ENCODE results near the gene INHBB.
A peak's percentile ranks its signal among the peaks of the same experiment; 100 is the strongest.

The INHBB gene

DNA sequence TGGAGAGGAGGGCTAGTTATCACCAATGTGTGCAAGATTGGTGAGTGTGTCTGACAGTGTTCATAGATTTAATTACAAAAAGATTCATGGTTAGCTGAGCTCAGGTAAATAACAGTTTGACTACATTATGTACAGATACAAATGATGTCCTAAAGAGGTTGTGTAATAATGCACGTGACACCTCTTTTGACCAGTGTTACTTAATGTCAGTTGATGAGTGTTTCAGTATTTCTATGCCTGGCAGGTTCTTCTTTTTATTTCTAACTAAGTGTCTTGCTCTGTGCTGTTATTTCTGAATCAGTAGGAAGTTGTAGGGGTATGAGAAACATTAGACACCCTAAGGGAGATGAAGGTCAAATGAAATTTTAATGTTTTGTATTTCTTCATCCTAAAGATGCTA lies 7.9 kb upstream of the INHBB start:
- Mint-ChIP-seq H3K4me1 (peaks cover 5% of the 10 kb centered on the region), H3K4me3 (no peak overlapping the region), H3K27ac (no peak overlapping the region), H3K27me3 (peaks cover 84% of the 10 kb centered on the region), H3K36me3 (no peaks in the 10 kb centered on the region), H3K9me3 (peaks cover 1% of the 10 kb centered on the region)
- CTCF ChIA-PET = no interaction called here
- no peak for DNase-seq

DNA sequence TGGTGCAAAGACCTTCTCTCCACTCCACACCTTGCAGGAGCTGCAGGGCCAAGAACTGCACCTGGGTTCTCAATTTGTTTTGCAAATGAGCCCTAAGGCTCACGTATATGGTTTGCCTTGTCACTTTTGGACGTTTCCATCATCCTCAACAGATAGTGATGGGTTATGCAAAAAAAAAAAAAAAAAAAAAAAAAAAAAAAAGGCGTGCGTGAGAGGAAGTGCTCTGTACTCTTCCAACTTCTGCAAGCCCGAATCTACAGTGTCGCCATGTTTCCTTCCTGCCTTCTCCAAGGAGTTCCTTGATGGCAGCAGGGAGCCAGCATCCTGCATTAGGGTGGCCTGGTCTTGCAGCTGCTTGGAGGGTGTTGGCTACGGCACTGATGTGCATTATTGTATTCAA lies 4.0 kb upstream of the INHBB start:
- Mint-ChIP-seq H3K27me3 (peaks cover 90% of the 10 kb centered on the region), H3K36me3 (no peaks in the 10 kb centered on the region), H3K9me3 (no peaks in the 10 kb centered on the region), H3K27ac (no peak overlapping the region), H3K4me3 (no peak overlapping the region), H3K4me1 (peaks cover 16% of the 10 kb centered on the region)
- CTCF ChIA-PET = interaction anchor here (0.6 to 3.3 kb wide), 2 partner anchors 339 to 342 kb away, joined by 3 to 26 read pairs; no protein-coding TSS in a partner anchor
- no peak for DNase-seq

DNA sequence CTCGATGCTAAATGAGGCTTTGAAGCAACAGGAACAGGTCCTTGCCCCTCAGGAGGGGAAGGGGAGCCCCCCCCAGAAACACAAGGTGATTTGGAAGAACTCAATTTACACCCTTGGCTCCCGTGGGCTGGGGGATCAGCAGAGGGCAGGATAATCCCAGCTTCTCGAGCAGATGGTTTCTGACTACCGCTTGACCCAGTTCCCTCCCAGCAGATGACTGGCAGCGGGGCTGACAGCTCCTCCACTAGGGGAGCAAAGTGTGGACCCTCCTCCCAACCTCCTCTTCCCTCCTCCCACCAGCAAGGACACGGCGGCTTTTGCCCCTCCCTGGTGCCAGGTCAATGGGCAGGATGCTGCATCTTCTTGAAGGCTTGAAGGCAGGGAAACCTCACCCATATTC lies 3.5 kb upstream of the INHBB start:
- DNase-seq = no peak
- Mint-ChIP-seq H3K27ac (no peak overlapping the region), H3K36me3 (no peaks in the 10 kb centered on the region), H3K4me3 (no peak overlapping the region), H3K9me3 (no peaks in the 10 kb centered on the region), H3K27me3 (peaks cover 90% of the 10 kb centered on the region), H3K4me1 (peaks cover 21% of the 10 kb centered on the region)
- CTCF ChIA-PET = interaction anchor here (0.6 to 3.3 kb wide), 7 partner anchors 8 to 384 kb away, joined by 3 to 26 read pairs (median 3); no protein-coding TSS in a partner anchor

DNA sequence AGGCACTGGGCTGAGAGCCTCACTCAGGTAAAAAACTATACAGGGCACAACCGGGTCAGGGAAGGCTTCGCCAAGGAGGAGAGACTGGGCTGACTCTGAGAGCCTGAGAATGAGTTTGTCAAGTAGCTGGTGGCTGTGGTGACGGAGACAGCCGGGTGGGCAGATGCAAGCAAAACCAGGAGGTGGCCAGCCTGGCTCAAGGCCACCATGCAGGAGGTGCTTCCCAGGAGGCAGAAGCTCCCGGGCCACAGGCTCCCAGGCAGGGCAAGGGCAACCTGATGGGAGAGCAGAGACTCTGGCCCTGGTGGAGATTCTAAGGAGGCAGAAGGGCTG lies 2.9 kb upstream of the INHBB start:
- peaks cover 25% of the 10 kb centered on the region for H3K4me1 Mint-ChIP-seq
- peaks cover 93% of the 10 kb centered on the region for H3K27me3 Mint-ChIP-seq
- no peaks in the 10 kb centered on the region for H3K36me3 Mint-ChIP-seq
- DNase-seq = no peak
- H3K4me3 Mint-ChIP-seq = peak overlapping the region; percentile 15
- H3K27ac Mint-ChIP-seq = no peak overlapping the region
- H3K9me3 Mint-ChIP-seq = no peaks in the 10 kb centered on the region
- CTCF ChIA-PET = interaction anchor here (0.6 to 3.3 kb wide), 12 partner anchors 9 to 384 kb away, joined by 3 to 26 read pairs (median 4); no protein-coding TSS in a partner anchor

DNA sequence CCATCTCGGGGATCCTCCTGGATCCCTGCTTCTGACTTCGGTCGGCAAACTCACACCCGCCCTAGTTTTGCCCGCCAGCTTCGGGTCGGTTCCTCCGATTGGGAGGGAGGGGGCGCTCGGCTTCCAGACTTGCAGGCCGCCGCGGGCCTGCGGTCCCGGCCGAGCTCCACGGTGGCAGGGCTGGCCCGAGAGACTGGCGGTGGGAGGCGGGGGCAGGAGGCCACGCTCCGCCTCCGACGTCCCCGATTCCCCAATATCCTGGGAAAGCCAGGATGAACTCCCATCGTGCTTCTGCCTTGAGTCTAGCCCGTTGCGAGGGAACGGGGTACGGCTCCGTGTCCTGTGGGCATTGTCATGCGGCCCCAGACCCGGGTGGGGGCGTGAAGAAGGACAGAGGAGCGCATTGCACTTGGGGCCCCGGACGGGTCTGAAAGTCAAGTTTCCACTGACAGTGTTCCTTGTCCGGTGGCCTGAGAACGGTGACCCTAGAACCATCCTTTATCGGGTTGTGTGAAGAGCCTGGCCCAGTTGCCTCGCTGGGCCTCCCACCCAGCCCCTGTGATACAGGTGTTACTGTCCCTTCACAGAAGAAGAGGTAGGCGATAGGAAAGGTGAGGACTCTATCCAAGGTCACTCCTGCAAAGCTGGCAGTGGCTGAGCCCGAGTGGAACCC lies 2.4 kb upstream of the INHBB start:
- no peaks in the 10 kb centered on the region for H3K36me3 Mint-ChIP-seq
- no peak overlapping the region for H3K27ac Mint-ChIP-seq
- H3K4me3 Mint-ChIP-seq = peak overlapping the region; percentile 26
- peaks cover 25% of the 10 kb centered on the region for H3K4me1 Mint-ChIP-seq
- H3K27me3 Mint-ChIP-seq = peaks cover 93% of the 10 kb centered on the region
- H3K9me3 Mint-ChIP-seq = no peaks in the 10 kb centered on the region
- CTCF ChIA-PET = interaction anchor here (0.6 to 3.3 kb wide), 12 partner anchors 9 to 338 kb away, joined by 3 to 26 read pairs (median 4); no protein-coding TSS in a partner anchor
- peak; percentile 75 for DNase-seq

DNA sequence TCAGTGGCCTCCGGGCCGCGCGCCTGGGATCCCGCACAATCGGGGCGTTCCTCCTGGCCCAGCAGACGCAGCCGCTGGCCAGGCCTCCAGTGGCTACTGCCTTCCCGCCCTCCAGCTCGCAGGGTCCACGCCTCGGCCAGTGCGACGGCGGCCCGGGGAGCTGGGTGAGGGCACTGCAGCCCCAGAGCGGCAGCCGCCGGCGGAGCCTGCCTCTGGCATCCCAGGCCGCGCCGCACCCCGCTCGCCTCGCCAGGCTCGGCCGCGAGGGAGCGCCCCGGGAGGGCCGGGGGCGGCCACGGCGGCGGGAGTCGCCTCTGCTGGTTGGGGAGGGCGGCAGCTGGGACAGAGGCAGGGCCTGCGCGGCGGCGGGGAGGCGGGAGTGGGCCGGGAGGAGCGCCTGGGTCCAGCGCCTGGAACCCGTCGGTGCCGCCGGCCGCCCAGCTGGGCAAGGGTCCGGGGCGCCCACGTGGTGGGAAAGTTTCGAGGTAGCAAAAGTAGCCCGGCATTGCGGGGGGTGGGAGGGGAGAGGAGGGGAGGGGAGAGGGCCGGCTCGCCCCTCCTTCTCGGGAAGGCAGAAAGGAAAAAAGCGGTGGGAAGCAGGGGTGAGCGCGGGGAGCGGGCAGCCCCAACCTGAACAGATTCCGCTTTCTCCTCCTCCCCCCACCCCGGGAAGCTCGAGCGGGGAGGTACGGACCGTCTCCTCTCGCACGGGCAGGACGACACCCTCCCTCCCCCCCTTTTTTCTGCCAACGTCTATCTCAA lies 1.5 kb upstream of the INHBB start:
- no peak overlapping the region for H3K4me3 Mint-ChIP-seq
- H3K36me3 Mint-ChIP-seq = no peaks in the 10 kb centered on the region
- CTCF ChIA-PET = interaction anchor here (1.1 to 3.3 kb wide), 2 partner anchors 12 to 337 kb away, joined by 3 to 26 read pairs; no protein-coding TSS in a partner anchor
- no peaks in the 10 kb centered on the region for H3K9me3 Mint-ChIP-seq
- H3K27me3 Mint-ChIP-seq = peaks cover 93% of the 10 kb centered on the region
- DNase-seq = no peak
- peaks cover 25% of the 10 kb centered on the region for H3K4me1 Mint-ChIP-seq
- no peak overlapping the region for H3K27ac Mint-ChIP-seq

DNA sequence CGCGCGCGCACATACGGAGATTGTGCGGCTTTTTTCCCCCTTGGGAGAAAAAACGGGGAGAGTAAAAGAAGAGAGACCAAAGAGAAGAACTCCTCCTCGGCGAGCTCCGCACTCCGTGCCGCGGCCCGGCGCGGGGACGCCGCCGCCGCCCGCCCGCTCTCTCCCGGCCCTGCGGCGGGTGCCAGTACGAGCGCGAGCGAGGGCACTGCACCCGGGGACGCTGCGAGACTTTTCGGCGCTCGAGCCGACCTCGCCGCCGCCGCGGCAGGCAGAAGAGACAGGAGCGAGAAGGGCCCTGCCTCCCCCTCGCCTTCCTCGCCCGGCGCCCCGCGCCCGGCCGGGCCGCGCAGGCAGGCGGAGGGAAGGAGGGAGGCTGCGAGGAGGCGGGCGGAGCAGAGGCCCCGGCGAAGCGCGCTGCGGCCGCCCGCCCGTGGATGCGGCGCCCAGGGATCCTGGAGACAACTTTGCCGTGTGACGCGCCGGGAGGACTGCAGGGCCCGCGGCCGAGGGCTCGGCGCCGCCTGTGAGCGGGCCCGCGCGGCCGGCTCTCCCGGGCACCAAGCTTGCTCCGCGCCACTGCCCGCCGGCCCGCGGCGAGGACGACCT lies 857 bp upstream of the INHBB start:
- H3K4me1 Mint-ChIP-seq = peaks cover 25% of the 10 kb centered on the region
- H3K36me3 Mint-ChIP-seq = no peaks in the 10 kb centered on the region
- H3K27me3 Mint-ChIP-seq = peaks cover 93% of the 10 kb centered on the region
- H3K9me3 Mint-ChIP-seq = no peaks in the 10 kb centered on the region
- H3K27ac Mint-ChIP-seq = no peak overlapping the region
- peak; percentile 43 for DNase-seq
- CTCF ChIA-PET = interaction anchor here (3.3 kb wide), 1 partner anchor 336 kb away, joined by 26 read pairs; no protein-coding TSS in a partner anchor
- peak overlapping the region; percentile 44 for H3K4me3 Mint-ChIP-seq

DNA sequence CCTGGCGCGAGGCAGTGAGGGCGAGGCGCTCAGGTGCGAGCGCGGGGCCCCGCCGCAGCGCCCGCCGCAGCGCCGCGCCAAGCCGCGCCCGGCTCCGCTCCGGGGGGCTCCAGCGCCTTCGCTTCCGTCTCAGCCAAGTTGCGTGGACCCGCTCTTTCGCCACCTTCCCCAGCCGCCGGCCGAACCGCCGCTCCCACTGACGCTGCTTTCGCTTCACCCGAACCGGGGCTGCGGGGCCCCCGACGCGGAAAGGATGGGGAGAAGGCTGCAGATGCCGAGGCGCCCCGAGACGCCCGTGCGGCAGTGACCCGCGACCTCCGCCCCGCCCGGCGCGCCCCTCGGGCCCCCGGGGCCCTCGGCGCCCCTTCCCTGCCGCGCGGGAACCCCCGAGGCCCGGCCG lies 328 bp upstream of the INHBB start:
- Mint-ChIP-seq H3K9me3 (no peaks in the 10 kb centered on the region), H3K4me3 (peak overlapping the region; percentile 58), H3K27me3 (peaks cover 93% of the 10 kb centered on the region), H3K27ac (no peak overlapping the region), H3K36me3 (no peaks in the 10 kb centered on the region), H3K4me1 (peaks cover 25% of the 10 kb centered on the region)
- CTCF ChIA-PET = no interaction called here
- peak; percentile 26 for DNase-seq

DNA sequence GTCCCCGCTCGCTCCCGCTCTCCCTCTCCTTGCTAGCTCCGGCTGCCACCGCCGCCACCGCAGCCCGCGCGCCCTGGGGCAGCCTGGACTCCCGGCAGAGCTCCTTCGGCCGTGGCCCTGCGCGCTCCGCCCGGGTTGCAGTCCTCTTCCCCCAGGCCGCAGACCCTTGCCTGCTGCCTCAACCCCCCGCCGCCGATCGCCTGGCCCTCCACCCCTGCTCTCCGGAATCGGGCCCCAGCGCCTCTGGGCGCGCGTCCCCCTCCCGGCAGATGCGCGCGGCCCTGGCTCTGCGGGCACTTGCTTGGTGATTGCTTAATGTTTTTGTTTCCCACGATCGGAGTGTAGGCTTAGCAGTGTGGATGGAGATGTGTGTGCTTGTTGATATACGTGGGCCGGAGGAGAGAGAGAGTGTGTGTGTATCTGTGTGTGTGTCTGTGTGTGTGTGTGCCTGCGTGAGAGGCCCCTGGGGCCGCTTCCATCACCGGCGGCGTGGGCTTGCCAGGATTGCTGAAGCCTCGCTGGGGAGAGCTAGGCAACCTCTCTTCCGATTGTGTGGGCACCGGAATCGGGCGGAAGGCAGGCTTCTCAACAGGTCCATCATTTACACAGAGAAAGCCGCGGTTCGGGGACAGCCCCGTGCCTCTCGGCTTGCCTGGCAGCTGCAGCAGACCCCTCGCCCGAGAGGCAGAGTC lies 877 bp downstream of the INHBB start:
- no peaks in the 10 kb centered on the region for H3K36me3 Mint-ChIP-seq
- peaks cover 88% of the 10 kb centered on the region for H3K27me3 Mint-ChIP-seq
- no peaks in the 10 kb centered on the region for H3K9me3 Mint-ChIP-seq
- DNase-seq = peak; percentile 26
- no peak overlapping the region for H3K27ac Mint-ChIP-seq
- peak overlapping the region; percentile 47 for H3K4me3 Mint-ChIP-seq
- CTCF ChIA-PET = interaction anchor here (0.8 kb wide), 1 partner anchor 233 kb away, joined by 3 read pairs; no protein-coding TSS in a partner anchor
- peaks cover 25% of the 10 kb centered on the region for H3K4me1 Mint-ChIP-seq

DNA sequence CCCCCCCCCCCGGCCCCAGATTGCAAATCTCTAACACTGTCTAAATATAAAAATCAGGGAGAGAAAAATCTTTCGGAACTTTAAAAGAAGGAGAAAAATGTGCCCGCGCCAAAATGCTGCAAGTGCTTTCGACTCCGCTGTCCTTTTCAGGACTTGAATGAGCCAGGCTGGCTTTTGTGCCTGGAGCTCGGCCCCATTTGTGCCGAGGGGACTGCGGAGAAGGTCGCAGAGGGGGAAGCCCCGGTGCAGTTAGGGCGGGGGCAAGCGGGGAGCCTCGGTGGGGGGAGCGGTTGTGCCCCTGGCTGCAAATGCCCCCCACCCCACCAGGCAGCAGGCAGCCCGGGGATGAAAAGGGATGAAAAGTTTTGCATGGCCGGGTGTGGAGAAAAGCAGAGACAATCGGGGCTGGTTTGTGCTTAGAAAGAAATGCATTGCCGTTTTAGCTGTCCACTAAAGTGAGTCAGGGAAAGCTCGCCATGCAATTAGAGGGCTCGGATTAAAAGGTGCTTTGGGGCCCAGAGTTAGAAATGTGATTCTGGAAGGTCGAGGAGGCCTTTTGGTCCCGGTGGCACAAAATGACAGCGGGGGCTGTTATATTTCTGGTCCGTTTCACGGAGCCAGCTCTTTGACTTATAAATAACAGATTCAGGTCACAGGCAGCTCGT lies 1.6 kb downstream of the INHBB start:
- H3K9me3 Mint-ChIP-seq = no peaks in the 10 kb centered on the region
- H3K4me1 Mint-ChIP-seq = peaks cover 22% of the 10 kb centered on the region
- peaks cover 86% of the 10 kb centered on the region for H3K27me3 Mint-ChIP-seq
- peak overlapping the region; percentile 47 for H3K4me3 Mint-ChIP-seq
- no peak overlapping the region for H3K27ac Mint-ChIP-seq
- no peaks in the 10 kb centered on the region for H3K36me3 Mint-ChIP-seq
- no peak for DNase-seq
- CTCF ChIA-PET = interaction anchor here (0.8 kb wide), 1 partner anchor 233 kb away, joined by 3 read pairs; no protein-coding TSS in a partner anchor

DNA sequence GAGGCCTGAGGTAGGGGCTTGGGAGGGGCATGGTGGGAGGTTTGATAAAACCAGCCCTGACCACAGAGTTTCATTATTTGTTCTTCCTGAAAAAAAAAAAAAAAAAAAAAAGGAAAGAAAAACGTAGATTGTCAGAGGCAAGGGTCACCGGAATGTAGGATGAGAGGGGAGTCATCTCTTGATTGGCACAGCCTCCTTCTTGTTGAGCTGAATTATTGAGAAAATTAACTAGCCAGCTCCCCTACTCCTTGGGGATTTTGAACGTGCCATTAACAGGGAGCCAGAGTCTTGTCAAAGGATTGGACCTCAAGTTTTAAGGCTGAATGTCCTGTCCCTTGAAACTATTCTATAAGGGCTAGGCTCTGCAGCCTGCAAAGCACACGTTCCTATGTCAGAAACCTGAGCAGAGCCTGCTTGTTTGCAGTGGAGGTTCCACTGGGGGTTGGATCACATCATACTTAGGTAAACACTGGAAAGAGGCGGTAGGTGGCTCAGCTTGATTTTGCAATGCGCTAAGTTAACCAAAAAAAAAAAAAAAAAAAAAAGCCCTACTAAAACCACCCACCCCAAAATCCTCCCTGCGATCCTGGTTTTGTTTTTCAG lies 2.3 kb downstream of the INHBB start:
- Mint-ChIP-seq H3K4me1 (peaks cover 17% of the 10 kb centered on the region), H3K4me3 (no peak overlapping the region), H3K9me3 (no peaks in the 10 kb centered on the region), H3K36me3 (no peaks in the 10 kb centered on the region), H3K27me3 (peaks cover 86% of the 10 kb centered on the region), H3K27ac (no peak overlapping the region)
- CTCF ChIA-PET = interaction anchor here (0.8 kb wide), 1 partner anchor 232 kb away, joined by 3 read pairs; no protein-coding TSS in a partner anchor
- no peak for DNase-seq

DNA sequence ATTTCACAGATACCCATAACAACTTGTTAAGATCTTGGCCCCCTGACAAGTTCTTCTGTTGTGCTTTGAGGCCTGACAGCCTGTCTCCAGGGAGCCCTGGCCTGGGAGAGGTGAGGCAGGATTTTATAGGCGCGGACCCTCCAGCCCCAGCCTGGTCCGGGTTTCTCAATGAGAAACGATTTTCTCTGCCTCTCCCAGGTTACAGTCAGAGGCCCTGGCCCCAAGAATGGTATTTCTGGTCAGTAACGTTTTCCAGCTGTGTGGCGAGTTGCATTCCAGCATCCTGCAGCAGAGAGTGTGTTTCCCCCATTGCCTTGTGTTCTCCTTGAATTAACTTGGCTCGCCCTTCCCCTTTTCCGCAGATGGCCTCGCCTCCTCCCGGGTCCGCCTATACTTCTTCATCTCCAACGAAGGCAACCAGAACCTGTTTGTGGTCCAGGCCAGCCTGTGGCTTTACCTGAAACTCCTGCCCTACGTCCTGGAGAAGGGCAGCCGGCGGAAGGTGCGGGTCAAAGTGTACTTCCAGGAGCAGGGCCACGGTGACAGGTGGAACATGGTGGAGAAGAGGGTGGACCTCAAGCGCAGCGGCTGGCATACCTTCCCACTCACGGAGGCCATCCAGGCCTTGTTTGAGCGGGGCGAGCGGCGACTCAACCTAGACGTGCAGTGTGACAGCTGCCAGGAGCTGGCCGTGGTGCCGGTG lies 3.0 kb downstream of the INHBB start:
- Mint-ChIP-seq H3K27ac (no peak overlapping the region), H3K9me3 (no peaks in the 10 kb centered on the region), H3K36me3 (no peaks in the 10 kb centered on the region), H3K27me3 (peaks cover 84% of the 10 kb centered on the region), H3K4me3 (no peak overlapping the region), H3K4me1 (peaks cover 11% of the 10 kb centered on the region)
- no peak for DNase-seq
- CTCF ChIA-PET = interaction anchor here (0.6 kb wide), 1 partner anchor 38 kb away, joined by 4 read pairs; no protein-coding TSS in a partner anchor

Data from activated naive CD4-positive, alpha-beta T cell treated with anti-CD3 and anti-CD28 coated beads, Interleukin-2, amount 10 ng/mL, durations not matched to agents 7 days and 5 days (primary cell).